Gastrocnemius medialis (tissue), 4 donors: ENCODE data around the gene UBXN2A.

Experiments used
- CTCF ChIP-seq, 5 experiments: fragments of 450-650 bp in 3 of 5; fragments of 200-600 bp in 2 of 5; sonication (generic) in 2 of 5; IDR thresholded peaks in 4 of 5; conservative IDR thresholded peaks in 1 of 5; 1 replicate in 4 of 5; 2 replicates in 1 of 5; pipeline ENCODE4 v1.5.1; 2016 to 2019; ENCODE audit warnings: antibody characterized with exemption in 5 of 5, mild to moderate bottlenecking in 3 of 5, moderate library complexity in 3 of 5
- POLR2A ChIP-seq, 2 donors: fragments of 450-650 bp; IDR thresholded peaks; one replicate each; pipeline ENCODE4 v1.6.1; 2017; ENCODE audit warnings: antibody characterized with exemption in 2 of 2, mild to moderate bottlenecking in 2 of 2, moderate library complexity in 2 of 2

GRCh38 chr2:23926750-23927571 lies 13.3 kb upstream of the UBXN2A start, which contains the start of gene ATAD2B:
- TF ChIP-seq CTCF (IDR thresholded peaks at IDR 0.05 in 4 of 5, conservative IDR thresholded peaks at IDR 0.05 in 1 of 5) (peak; percentile 83 to 94 (median 93)), POLR2A (IDR thresholded peaks at IDR 0.05) (peak; percentile 76 to 82)
